B cell (primary cell): ENCODE results near the gene PYGM.

Source experiments
- CTCF ChIP-seq: fragments of 200-600 bp; IDR thresholded peaks from one replicate; pipeline ENCODE4 v1.8.0; 2022; ENCODE audit warnings: antibody characterized with exemption, mild to moderate bottlenecking
- EZH2 ChIP-seq: IDR thresholded peaks from 2 replicates; pipeline ENCODE4 v1.6.1; 2012; ENCODE audit warnings: borderline replicate concordance, low read depth, mild to moderate bottlenecking, moderate library complexity, low read length; ENCODE audit not compliant: insufficient read depth, poor library complexity, severe bottlenecking

GRCh38 chr11:64801158-64801464, 41.3 kb upstream of the PYGM start:
- TF ChIP-seq CTCF, result no peak
- no peak for TF ChIP-seq EZH2
